Keratinocyte (primary cell): Measurements from ENCODE around the gene MASP2. TPM values are rescaled to one million over a fixed set of nuclear protein-coding genes. Genes with fewer than 3 reads are reported as not detected.
A peak's percentile ranks its signal among the peaks of the same experiment; 100 is the strongest.

ENCODE experiments used
- DNase-seq: peaks from one replicate; pipeline ENCODE4 v3.0.0-alpha.2; 2011; ENCODE audit warnings: low read depth, missing footprints, low spot score
- FAIRE-seq: peaks from 2 replicates; lab custom pipeline; 2011; peaks lifted over from hg19 to GRCh38; lab: Jason Lieb, UNC
- H2AFZ ChIP-seq: 2 replicates; pipeline ENCODE4 v1.6.0; 2012; ENCODE audit warnings: low read length, control low read depth, inconsistent platforms; ENCODE audit not compliant: control insufficient read depth
- H3K27ac ChIP-seq: 2 replicates; pipeline ENCODE4 v1.5.1; 2011; ENCODE audit warnings: low read length; ENCODE audit not compliant: control insufficient read depth, insufficient read depth
- H3K27me3 ChIP-seq: 3 replicates; pipeline ENCODE4 v1.6.0; 2011; ENCODE audit warnings: low read length; ENCODE audit not compliant: control insufficient read depth, insufficient read depth; ENCODE audit errors: extremely low read depth
- H3K36me3 ChIP-seq, 2 experiments: 2 replicates in 1 of 2; 3 replicates in 1 of 2; pipeline ENCODE4 v1.5.1; 2011; ENCODE audit warnings: low read length in 2 of 2, mild to moderate bottlenecking in 1 of 2; ENCODE audit not compliant: control insufficient read depth in 2 of 2, insufficient read depth in 2 of 2; ENCODE audit errors: extremely low read depth in 1 of 2
- H3K4me1 ChIP-seq: 3 replicates; pipeline ENCODE4 v1.5.1; 2011; ENCODE audit warnings: low read length; ENCODE audit not compliant: control insufficient read depth, insufficient read depth; ENCODE audit errors: extremely low read depth
- H3K4me2 ChIP-seq: 3 replicates; pipeline ENCODE4 v1.6.0; 2011; ENCODE audit warnings: low read depth, low read length; ENCODE audit not compliant: control insufficient read depth, insufficient read depth; ENCODE audit errors: extremely low read depth
- H3K4me3 ChIP-seq, 3 experiments: fragments of 200-600 bp in 1 of 3; sonication (generic) in 1 of 3; 2 replicates in 2 of 3; 3 replicates in 1 of 3; pipeline ENCODE4 v1.5.1; 2011 to 2016; ENCODE audit warnings: low read length in 3 of 3, mild to moderate bottlenecking in 3 of 3, control low read depth in 2 of 3, inconsistent platforms in 1 of 3, low read depth in 1 of 3, mixed read lengths in 1 of 3, mixed run types in 1 of 3, moderate library complexity in 1 of 3; ENCODE audit not compliant: control insufficient read depth in 2 of 3, insufficient read depth in 2 of 3; ENCODE audit errors: extremely low read depth in 1 of 3
- H3K79me2 ChIP-seq: 2 replicates; pipeline ENCODE4 v1.6.0; 2012; ENCODE audit warnings: low read length; ENCODE audit not compliant: control insufficient read depth, insufficient read depth
- H3K9ac ChIP-seq: 3 replicates; pipeline ENCODE4 v1.6.0; 2011; ENCODE audit warnings: low read length; ENCODE audit not compliant: control insufficient read depth, insufficient read depth; ENCODE audit errors: extremely low read depth
- H3K9me1 ChIP-seq: 3 replicates; pipeline ENCODE4 v1.6.0; 2011; ENCODE audit warnings: low read length; ENCODE audit not compliant: control insufficient read depth, insufficient read depth; ENCODE audit errors: extremely low read depth
- H3K9me3 ChIP-seq: 2 replicates; pipeline ENCODE4 v1.5.1; 2012; ENCODE audit warnings: low read depth, low read length; ENCODE audit not compliant: control insufficient read depth
- H4K20me1 ChIP-seq: 3 replicates; pipeline ENCODE4 v1.6.0; 2011; ENCODE audit warnings: low read length; ENCODE audit not compliant: control insufficient read depth, insufficient read depth; ENCODE audit errors: extremely low read depth
- CTCF ChIP-seq, 3 experiments: IDR thresholded peaks in 1 of 3; conservative IDR thresholded peaks in 1 of 3; optimal IDR thresholded peaks in 1 of 3; 2 replicates in 2 of 3; 3 replicates in 1 of 3; pipeline versions ENCODE3 to v1.5.1; 2011; ENCODE audit warnings: low read length in 3 of 3, mild to moderate bottlenecking in 3 of 3, moderate library complexity in 2 of 3, control low read depth in 1 of 3, inconsistent platforms in 1 of 3; ENCODE audit not compliant: insufficient read depth in 2 of 3; ENCODE audit errors: extremely low read depth in 1 of 3
- EZH2 ChIP-seq: IDR thresholded peaks from one replicate; pipeline ENCODE4 v1.6.1; 2012; ENCODE audit warnings: inconsistent platforms, mild to moderate bottlenecking, low read length, moderate library complexity
- dilution Hi-C: fragments of 300-500 bp; cut with MboI; formaldehyde crosslinking; loops from one replicate; pipeline ENCODE4 v1.7.0; 2020; ENCODE audit warnings: low sequenced_read_pairs; ENCODE audit not compliant: extremely low pct_ligation_motif_present
- polyA plus RNA-seq, 5 experiments: library from polyadenylated mRNA; depleted of rRNA in 3 of 5; stranded (reverse) in 3 of 5; stranded (forward) in 1 of 5; unstranded in 1 of 5; fragments of >200 nt; gene quantifications; 1 replicate in 1 of 5; 2 replicates in 3 of 5; 3 replicates in 1 of 5; pipeline versions ENCODE4 v1.2.1 to v1.2.3, GENCODE V29; 2011 to 2012; ENCODE audit warnings: missing spikeins in 2 of 5, low read depth in 1 of 5, low replicate concordance in 1 of 5

The MASP2 gene
- polyA plus RNA-seq, 1 donor (not counting 4 experiments of a cell fraction or from before 2014, with no cell fraction given): 0.03 TPM

- H3K27me3 ChIP-seq: no peaks in the 10 kb centered on the region
- peaks cover 3% of the 10 kb centered on the region for H3K9me1 ChIP-seq
- dilution Hi-C loops: no loop called here
- peak; percentile 9 for FAIRE-seq
- peak within 1 kb of the TSS; percentile 95 to 99 (median 98) for H3K4me3 ChIP-seq
- TF ChIP-seq CTCF (optimal IDR thresholded peaks at IDR 0.05 in 1 of 3, IDR thresholded peaks at IDR 0.05 in 1 of 3, conservative IDR thresholded peaks at IDR 0.05 in 1 of 3; ENCODE audit: extremely low read depth in 1 of 3, insufficient read depth in 2 of 3, low read length in 3 of 3) (no peak), EZH2 (no peak)
- peaks cover 34% of the 10 kb centered on the region for H4K20me1 ChIP-seq
- H3K9me3 ChIP-seq: no peaks in the 10 kb centered on the region
- DNase-seq: peak; percentile 33
- peak within 1 kb of the TSS; percentile 94 for H2AFZ ChIP-seq
- peak within 1 kb of the TSS; percentile 100 for H3K27ac ChIP-seq
- H3K4me2 ChIP-seq: peak within 1 kb of the TSS; percentile 99
- peak within 1 kb of the TSS; percentile 99 for H3K9ac ChIP-seq
- peaks cover 48% of the 10 kb centered on the region for H3K79me2 ChIP-seq
- H3K36me3 ChIP-seq: peaks cover 17 to 29% of the 10 kb centered on the region in 2 experiments
- peaks cover 16% of the 10 kb centered on the region for H3K4me1 ChIP-seq
Measured at GRCh38 chr1:11012260-11013159, 34.5 kb downstream of the MASP2 start, which contains the start of gene TARDBP. Gene TARDBP, plus strand, starts transcription at chr1:11012654. Its CDS starts 1,074 bp downstream, at chr1:11013728.

- no peaks in the 10 kb centered on the region for H3K9me3 ChIP-seq
- no peaks in the 10 kb centered on the region for H3K4me1 ChIP-seq
- no peaks in the 10 kb centered on the region for H4K20me1 ChIP-seq
- FAIRE-seq (no peak), DNase-seq (no peak)
- H3K4me3 ChIP-seq: no peak overlapping the region
- H3K27me3 ChIP-seq: no peaks in the 10 kb centered on the region
- no peaks in the 10 kb centered on the region for H3K79me2 ChIP-seq
- no peak overlapping the region for H3K9ac ChIP-seq
- H3K9me1 ChIP-seq: no peaks in the 10 kb centered on the region
- dilution Hi-C loops: no loop called here
- H2AFZ ChIP-seq: no peak overlapping the region
- H3K36me3 ChIP-seq: no peaks in the 10 kb centered on the region
- H3K4me2 ChIP-seq: no peak overlapping the region
- no peak overlapping the region for H3K27ac ChIP-seq
- no peak for TF ChIP-seq EZH2
- no peak for TF ChIP-seq CTCF (optimal IDR thresholded peaks at IDR 0.05 in 1 of 3, IDR thresholded peaks at IDR 0.05 in 1 of 3, conservative IDR thresholded peaks at IDR 0.05 in 1 of 3; ENCODE audit: extremely low read depth in 1 of 3, insufficient read depth in 2 of 3, low read length in 3 of 3)
Measured at GRCh38 chr1:11000526-11000925, 46.5 kb downstream of the MASP2 start.
